ENCODE data around the gene NT5DC1.
"Not testable (repeated sequence)": the region's sequence is repeated elsewhere in the genome, so short reads cannot be mapped to it uniquely, and the experiment has no call there.

The NT5DC1 gene

GRCh38 chr6:116279232-116280160 lies 178.8 kb downstream of the NT5DC1 start, which contains the start of gene TSPYL1:
TSPYL1 (minus strand) TSS chr6:116279930; CDS start chr6:116279830, 100 bp downstream.
- Mint-ChIP-seq H3K4me3 (peak within 1 kb of the TSS; percentile 95), H3K27me3 (ENCODE audit: low read depth, poor library complexity) (no peaks in the 10 kb centered on the region), H3K9me3 (no peaks in the 10 kb centered on the region), H3K4me1 (peaks cover 67% of the 10 kb centered on the region), H3K27ac (peak within 1 kb of the TSS; percentile 100), H3K36me3 (ENCODE audit: low read depth) (peaks cover 41% of the 10 kb centered on the region)
- TF ChIP-seq, protein P1, sequence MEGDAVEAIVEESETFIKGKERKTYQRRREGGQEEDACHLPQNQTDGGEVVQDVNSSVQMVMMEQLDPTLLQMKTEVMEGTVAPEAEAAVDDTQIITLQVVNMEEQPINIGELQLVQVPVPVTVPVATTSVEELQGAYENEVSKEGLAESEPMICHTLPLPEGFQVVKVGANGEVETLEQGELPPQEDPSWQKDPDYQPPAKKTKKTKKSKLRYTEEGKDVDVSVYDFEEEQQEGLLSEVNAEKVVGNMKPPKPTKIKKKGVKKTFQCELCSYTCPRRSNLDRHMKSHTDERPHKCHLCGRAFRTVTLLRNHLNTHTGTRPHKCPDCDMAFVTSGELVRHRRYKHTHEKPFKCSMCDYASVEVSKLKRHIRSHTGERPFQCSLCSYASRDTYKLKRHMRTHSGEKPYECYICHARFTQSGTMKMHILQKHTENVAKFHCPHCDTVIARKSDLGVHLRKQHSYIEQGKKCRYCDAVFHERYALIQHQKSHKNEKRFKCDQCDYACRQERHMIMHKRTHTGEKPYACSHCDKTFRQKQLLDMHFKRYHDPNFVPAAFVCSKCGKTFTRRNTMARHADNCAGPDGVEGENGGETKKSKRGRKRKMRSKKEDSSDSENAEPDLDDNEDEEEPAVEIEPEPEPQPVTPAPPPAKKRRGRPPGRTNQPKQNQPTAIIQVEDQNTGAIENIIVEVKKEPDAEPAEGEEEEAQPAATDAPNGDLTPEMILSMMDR (IDR thresholded peaks at IDR 0.05): no peak
- DNase-seq: peak; percentile 94

- Mint-ChIP-seq H3K27ac (peak overlapping the region; percentile 100), H3K27me3 (ENCODE audit: low read depth, poor library complexity) (no peaks in the 10 kb centered on the region), H3K9me3 (peaks cover 5% of the 10 kb centered on the region), H3K4me1 (peaks cover 63% of the 10 kb centered on the region), H3K4me3 (peak overlapping the region; percentile 95), H3K36me3 (ENCODE audit: low read depth) (peaks cover 37% of the 10 kb centered on the region)
- TF ChIP-seq, protein P1 (IDR thresholded peaks at IDR 0.05): no peak
- no peak for DNase-seq
Measured at GRCh38 chr6:116280161-116280932, 179.7 kb downstream of the NT5DC1 start.

- H3K27ac Mint-ChIP-seq: peak overlapping the region; percentile 100
- peaks cover 58% of the 10 kb centered on the region for H3K4me1 Mint-ChIP-seq
- no peaks in the 10 kb centered on the region for H3K27me3 Mint-ChIP-seq (ENCODE audit: low read depth, poor library complexity)
- H3K9me3 Mint-ChIP-seq: peaks cover 10% of the 10 kb centered on the region
- TF ChIP-seq, protein P1 (IDR thresholded peaks at IDR 0.05): no peak
- H3K36me3 Mint-ChIP-seq (ENCODE audit: low read depth): peaks cover 33% of the 10 kb centered on the region
- no peak for DNase-seq
- H3K4me3 Mint-ChIP-seq: peak overlapping the region; percentile 95
Measured at GRCh38 chr6:116280933-116281316, 180.3 kb downstream of the NT5DC1 start.

DNA sequence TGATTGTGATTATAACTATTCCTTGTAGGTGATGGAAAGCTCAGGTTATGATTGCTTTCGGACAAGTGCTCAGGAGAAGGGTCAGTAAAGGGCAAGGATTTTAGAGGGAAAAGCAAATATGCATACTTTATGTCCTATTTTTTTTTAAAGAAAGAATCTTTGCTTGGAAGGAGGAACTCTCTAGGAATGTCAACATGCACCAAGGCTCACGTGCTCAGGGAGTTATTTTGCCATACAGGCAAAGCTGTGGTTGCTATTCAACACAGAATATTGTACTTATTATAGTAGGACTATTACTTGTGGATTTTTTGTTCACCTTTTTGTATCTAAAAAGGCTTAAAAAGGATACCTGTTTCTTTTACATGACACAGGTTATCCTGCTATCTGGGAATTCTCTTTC lies 182.0 kb downstream of the NT5DC1 start:
- no peak for DNase-seq
- TF ChIP-seq, protein P1 (IDR thresholded peaks at IDR 0.05): no peak
- H3K36me3 Mint-ChIP-seq (ENCODE audit: low read depth): peaks cover 20% of the 10 kb centered on the region
- no peak overlapping the region for H3K4me3 Mint-ChIP-seq
- peaks cover 41% of the 10 kb centered on the region for H3K4me1 Mint-ChIP-seq
- H3K27me3 Mint-ChIP-seq (ENCODE audit: low read depth, poor library complexity): no peaks in the 10 kb centered on the region
- no peak overlapping the region for H3K27ac Mint-ChIP-seq
- H3K9me3 Mint-ChIP-seq: peaks cover 10% of the 10 kb centered on the region

DNA sequence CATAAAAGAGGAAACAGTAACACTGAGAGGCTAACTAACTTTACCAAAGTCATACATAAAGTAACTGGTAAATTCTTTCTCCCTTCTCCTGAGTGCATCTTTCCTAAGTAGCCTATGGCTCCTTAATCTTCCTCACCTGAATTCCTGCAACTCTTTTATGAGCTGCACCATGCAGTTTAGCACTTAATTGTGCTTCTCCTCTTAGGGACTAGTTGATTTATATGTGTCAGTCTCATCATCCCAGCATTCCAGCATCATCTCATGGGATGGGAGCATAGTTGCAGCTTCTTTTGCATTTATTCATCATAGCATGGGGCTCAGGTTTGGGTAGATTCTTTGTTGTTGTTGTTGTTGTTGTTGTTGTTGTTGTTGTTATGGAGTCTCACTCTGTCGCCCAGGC lies 182.5 kb downstream of the NT5DC1 start:
- DNase-seq: no peak
- Mint-ChIP-seq H3K9me3 (peaks cover 10% of the 10 kb centered on the region), H3K36me3 (ENCODE audit: low read depth) (peaks cover 15% of the 10 kb centered on the region), H3K4me3 (no peak overlapping the region), H3K4me1 (peaks cover 36% of the 10 kb centered on the region), H3K27me3 (ENCODE audit: low read depth, poor library complexity) (no peaks in the 10 kb centered on the region), H3K27ac (no peak overlapping the region)
- TF ChIP-seq, protein P1 (IDR thresholded peaks at IDR 0.05): no peak

- H3K4me3 Mint-ChIP-seq; H3K27me3 Mint-ChIP-seq (ENCODE audit: low read depth, poor library complexity); H3K36me3 Mint-ChIP-seq (ENCODE audit: low read depth); DNase-seq; H3K27ac Mint-ChIP-seq: not testable (repeated sequence)
- H3K4me1 Mint-ChIP-seq: peaks cover 18% of the 10 kb centered on the region
- H3K9me3 Mint-ChIP-seq: peaks cover 10% of the 10 kb centered on the region
Measured at GRCh38 chr6:116284984-116285383, 184.3 kb downstream of the NT5DC1 start.

Measured in nephron progenitor cell (in vitro differentiated cells).